ENCODE results near the gene RTL9. TPM values are rescaled to one million over a fixed set of nuclear protein-coding genes. Genes with fewer than 3 reads are reported as not detected.

Gene RTL9
- total and polyA plus RNA-seq, 9 of the 15 experiments (the other 6 are each of a cell fraction or from before 2014, with no cell fraction given): 0.04 to 0.35 (median 0.13) TPM; not detected in 1

DNA sequence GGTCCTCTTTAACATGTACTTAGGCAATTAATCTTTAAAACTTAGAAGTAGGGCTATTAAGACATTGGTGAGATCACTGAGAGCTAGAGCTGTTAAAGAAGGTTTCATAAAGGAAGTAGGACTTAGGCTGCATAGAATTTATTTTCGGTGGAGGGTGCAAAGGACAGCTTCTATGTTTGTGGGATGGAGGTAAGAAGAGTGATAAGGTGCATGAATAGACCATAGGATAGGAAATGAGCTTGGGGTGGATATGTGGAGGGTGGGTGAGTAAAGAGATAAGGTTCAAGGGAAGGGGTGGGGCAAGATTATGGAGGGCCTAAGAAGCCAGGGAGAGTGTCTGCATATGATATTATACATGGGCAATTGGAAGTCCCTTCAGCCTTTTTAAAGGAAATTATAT is 15.9 kb downstream of the RTL9 start (continued):
- TF ChIP-seq, protein P1, sequence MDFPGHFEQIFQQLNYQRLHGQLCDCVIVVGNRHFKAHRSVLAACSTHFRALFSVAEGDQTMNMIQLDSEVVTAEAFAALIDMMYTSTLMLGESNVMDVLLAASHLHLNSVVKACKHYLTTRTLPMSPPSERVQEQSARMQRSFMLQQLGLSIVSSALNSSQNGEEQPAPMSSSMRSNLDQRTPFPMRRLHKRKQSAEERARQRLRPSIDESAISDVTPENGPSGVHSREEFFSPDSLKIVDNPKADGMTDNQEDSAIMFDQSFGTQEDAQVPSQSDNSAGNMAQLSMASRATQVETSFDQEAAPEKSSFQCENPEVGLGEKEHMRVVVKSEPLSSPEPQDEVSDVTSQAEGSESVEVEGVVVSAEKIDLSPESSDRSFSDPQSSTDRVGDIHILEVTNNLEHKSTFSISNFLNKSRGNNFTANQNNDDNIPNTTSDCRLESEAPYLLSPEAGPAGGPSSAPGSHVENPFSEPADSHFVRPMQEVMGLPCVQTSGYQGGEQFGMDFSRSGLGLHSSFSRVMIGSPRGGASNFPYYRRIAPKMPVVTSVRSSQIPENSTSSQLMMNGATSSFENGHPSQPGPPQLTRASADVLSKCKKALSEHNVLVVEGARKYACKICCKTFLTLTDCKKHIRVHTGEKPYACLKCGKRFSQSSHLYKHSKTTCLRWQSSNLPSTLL (IDR thresholded peaks at IDR 0.05): no peak
- TF ChIP-seq SMAD4 (CRISPR knock-in tag; conservative IDR thresholded peaks at IDR 0.05) (no peak), RCOR1 (IDR thresholded peaks at IDR 0.05; ENCODE audit: borderline replicate concordance in 1 of 2, low read depth in 2 of 2, low read length in 2 of 2) (peak in 1 of 2 experiments; percentile 78; a peak in 1 of 4 replicates), NFXL1 (CRISPR knock-in tag; IDR thresholded peaks at IDR 0.05) (no peak), MCM3 (IDR thresholded peaks at IDR 0.05) (no peak), ZBTB33 (CRISPR knock-in tag; IDR thresholded peaks at IDR 0.05) (no peak), PKNOX1 (IDR thresholded peaks at IDR 0.05) (no peak), ZNF133 (CRISPR knock-in tag; IDR thresholded peaks at IDR 0.05) (no peak), CBFA2T2 (conservative IDR thresholded peaks at IDR 0.05) (peak; percentile 71), STAT5A (IDR thresholded peaks at IDR 0.05; ENCODE audit: borderline replicate concordance, low read length) (no peak), CXXC5 (CRISPR knock-in tag; IDR thresholded peaks at IDR 0.05) (no peak), HDAC1 (IDR thresholded peaks at IDR 0.05) (peak in 1 of 2 experiments; percentile 69; a peak in 2 of 4 replicates), EHMT2 (IDR thresholded peaks at IDR 0.05) (peak; percentile 84), L3MBTL2 (IDR thresholded peaks at IDR 0.05) (no peak), ZNF512 (tag; IDR thresholded peaks at IDR 0.05) (no peak), SMARCE1 (IDR thresholded peaks at IDR 0.05) (peak; percentile 64; the same call in 1 of the 2 replicates), MAFF (IDR thresholded peaks at IDR 0.05; ENCODE audit: low read length) (no peak), E4F1 (CRISPR knock-in tag; IDR thresholded peaks at IDR 0.05; ENCODE audit: borderline replicate concordance) (no peak)
- TF ChIP-seq, protein P2, sequence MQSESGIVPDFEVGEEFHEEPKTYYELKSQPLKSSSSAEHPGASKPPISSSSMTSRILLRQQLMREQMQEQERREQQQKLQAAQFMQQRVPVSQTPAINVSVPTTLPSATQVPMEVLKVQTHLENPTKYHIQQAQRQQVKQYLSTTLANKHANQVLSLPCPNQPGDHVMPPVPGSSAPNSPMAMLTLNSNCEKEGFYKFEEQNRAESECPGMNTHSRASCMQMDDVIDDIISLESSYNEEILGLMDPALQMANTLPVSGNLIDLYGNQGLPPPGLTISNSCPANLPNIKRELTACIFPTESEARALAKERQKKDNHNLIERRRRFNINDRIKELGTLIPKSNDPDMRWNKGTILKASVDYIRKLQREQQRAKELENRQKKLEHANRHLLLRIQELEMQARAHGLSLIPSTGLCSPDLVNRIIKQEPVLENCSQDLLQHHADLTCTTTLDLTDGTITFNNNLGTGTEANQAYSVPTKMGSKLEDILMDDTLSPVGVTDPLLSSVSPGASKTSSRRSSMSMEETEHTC (IDR thresholded peaks at IDR 0.05): no peak

All from K562 (cell line).